HEK293T (cell line): ENCODE measurements around the gene TBC1D30.

Experiments used
- CTCF ChIA-PET: fragments of 350-600 bp; formaldehyde crosslinking; extraction: SDS; loops from one replicate; lab custom pipeline; 2021; ENCODE audit warnings: antibody characterized with exemption, inconsistent platforms; lab: Yijun Ruan, JAX
- POLR2A ChIA-PET: fragments of 350-600 bp; formaldehyde crosslinking; extraction: SDS; loops from one replicate; lab custom pipeline; 2020; ENCODE audit warnings: antibody characterized with exemption, inconsistent platforms; lab: Yijun Ruan, JAX
- DNase-seq: peaks from one replicate; pipeline ENCODE4 v3.0.0; 2012; ENCODE audit warnings: mixed read lengths; ENCODE audit errors: extremely low spot score
- ARNT ChIP-seq: fragments of 450-650 bp; IDR thresholded peaks from 2 replicates; pipeline ENCODE4 v1.6.1; 2017; ENCODE audit warnings: mild to moderate bottlenecking
- BHLHE40 ChIP-seq: fragments of 450-650 bp; IDR thresholded peaks from 2 replicates; pipeline ENCODE4 v1.6.1; 2016; ENCODE audit warnings: mild to moderate bottlenecking, moderate library complexity, borderline replicate concordance
- CTBP1 ChIP-seq: fragments of 450-650 bp; IDR thresholded peaks from 2 replicates; pipeline ENCODE4 v1.6.1; 2016; ENCODE audit warnings: borderline replicate concordance
- ELF4 ChIP-seq: fragments of 450-650 bp; IDR thresholded peaks from 2 replicates; pipeline ENCODE4 v1.6.1; 2017; ENCODE audit warnings: antibody characterized with exemption
- FOXA1 ChIP-seq: fragments of 450-650 bp; IDR thresholded peaks from 2 replicates; pipeline ENCODE4 v1.6.1; 2016; ENCODE audit warnings: mild to moderate bottlenecking
- FOXK2 ChIP-seq: fragments of 450-650 bp; IDR thresholded peaks from 2 replicates; pipeline ENCODE4 v1.6.1; 2016; ENCODE audit warnings: mild to moderate bottlenecking
- FOXM1 ChIP-seq: fragments of 450-650 bp; IDR thresholded peaks from 2 replicates; pipeline ENCODE4 v1.6.1; 2017; ENCODE audit warnings: mild to moderate bottlenecking, borderline replicate concordance
- HDGF ChIP-seq: fragments of 450-650 bp; IDR thresholded peaks from 2 replicates; pipeline ENCODE4 v1.6.1; 2017; ENCODE audit warnings: antibody characterized with exemption, borderline replicate concordance
- L3MBTL2 ChIP-seq: fragments of 450-650 bp; conservative IDR thresholded peaks from 2 replicates; pipeline ENCODE4 v1.6.1; 2016; ENCODE audit warnings: mild to moderate bottlenecking
- LEF1 ChIP-seq: fragments of 450-650 bp; IDR thresholded peaks from 2 replicates; pipeline ENCODE4 v1.6.1; 2017; ENCODE audit warnings: mild to moderate bottlenecking, borderline replicate concordance
- NFRKB ChIP-seq: fragments of 450-650 bp; IDR thresholded peaks from 2 replicates; pipeline ENCODE4 v1.6.1; 2016; ENCODE audit warnings: mild to moderate bottlenecking, moderate library complexity
- PKNOX1 ChIP-seq: fragments of 450-650 bp; IDR thresholded peaks from 2 replicates; pipeline ENCODE4 v1.6.1; 2016
- SP1 ChIP-seq: fragments of 450-650 bp; IDR thresholded peaks from 2 replicates; pipeline ENCODE4 v1.6.1; 2017
- SUZ12 ChIP-seq: fragments of 450-650 bp; IDR thresholded peaks from 2 replicates; pipeline ENCODE4 v1.6.1; 2016; ENCODE audit warnings: mild to moderate bottlenecking
- TARDBP ChIP-seq: fragments of 450-650 bp; IDR thresholded peaks from 2 replicates; pipeline ENCODE4 v1.6.1; 2016
- ZNF384 ChIP-seq: fragments of 450-650 bp; IDR thresholded peaks from 2 replicates; pipeline ENCODE4 v1.6.1; 2016

Gene TBC1D30

GRCh38 chr12:64781280-64782190, 42.9 kb upstream of the TBC1D30 start:
- DNase-seq, result peak; percentile 22
- no peak for TF ChIP-seq PKNOX1
- TF ChIP-seq NFRKB, result no peak
- TF ChIP-seq SP1, result no peak
- no peak for TF ChIP-seq FOXK2
- TF ChIP-seq ZNF384, result peak; percentile 30; the same call in 1 of the 2 replicates
- TF ChIP-seq TARDBP, result no peak
- ChIA-PET CTCF (no interaction called here), POLR2A (no interaction called here)

- no peak for DNase-seq
- ChIA-PET CTCF (interaction anchor here (0.9 kb wide), 1 partner anchor 13 kb away, joined by 3 read pairs; no protein-coding TSS in a partner anchor), POLR2A (no interaction called here)
- TF ChIP-seq HDGF (no peak), CTBP1 (no peak), LEF1 (no peak), NFRKB (no peak), PKNOX1 (no peak), TARDBP (no peak), ARNT (no peak), FOXK2 (no peak), L3MBTL2 (no peak), FOXM1 (no peak), ELF4 (no peak), SP1 (no peak), ZNF384 (no peak; the same call in 1 of the 2 replicates)
These were observed 42.1 kb upstream of the TBC1D30 start for GRCh38 chr12:64782191-64782876.

GRCh38 chr12:64785838-64786237, 38.6 kb upstream of the TBC1D30 start:
- ChIA-PET POLR2A (no interaction called here), CTCF (interaction anchor here (1.0 kb wide), 1 partner anchor 10 kb away, joined by 4 read pairs; no protein-coding TSS in a partner anchor)
- TF ChIP-seq NFRKB (no peak), ARNT (no peak), L3MBTL2 (no peak), SP1 (no peak), BHLHE40 (no peak), ELF4 (no peak), TARDBP (no peak)
- no peak for DNase-seq

GRCh38 chr12:64790166-64790565, 34.3 kb upstream of the TBC1D30 start:
- POLR2A ChIA-PET, result interaction anchor here (1.1 kb wide), 1 partner anchor 379 kb away, joined by 3 read pairs; the partner anchor contains the start of gene LEMD3
- CTCF ChIA-PET, result no interaction called here
- no peak for DNase-seq
- TF ChIP-seq TARDBP (no peak), FOXA1 (no peak), HDGF (no peak), SP1 (no peak)

- ChIA-PET POLR2A (interaction anchor here (1.1 kb wide), 1 partner anchor 378 kb away, joined by 3 read pairs; the partner anchor contains the start of gene LEMD3), CTCF (no interaction called here)
- DNase-seq, result no peak
- TF ChIP-seq NFRKB (no peak), FOXM1 (no peak), BHLHE40 (no peak), ZNF384 (no peak), TARDBP (no peak), HDGF (no peak), L3MBTL2 (no peak), SUZ12 (no peak), FOXK2 (no peak), ARNT (no peak), LEF1 (no peak), SP1 (no peak), FOXA1 (no peak), ELF4 (no peak), CTBP1 (no peak), PKNOX1 (no peak)
These were observed 33.4 kb upstream of the TBC1D30 start for GRCh38 chr12:64791036-64791435.

- TF ChIP-seq SUZ12 (no peak), FOXM1 (no peak), HDGF (no peak)
- POLR2A ChIA-PET, result no interaction called here
- CTCF ChIA-PET, result interaction anchor here (2.2 kb wide), 1 partner anchor 10 kb away, joined by 13 read pairs; no protein-coding TSS in a partner anchor
- no peak for DNase-seq
These were observed 32.3 kb upstream of the TBC1D30 start for GRCh38 chr12:64792128-64792527.
